Stimulated activated naive CD4-positive, alpha-beta T cell treated with Interleukin-2 at 50 U/mL for 16 hours (primary cell): ENCODE measurements around the gene BBS1.
"Not testable (repeated sequence)": the region's sequence is repeated elsewhere in the genome, so short reads cannot be mapped to it uniquely, and the experiment has no call there.

Source experiments
- DNase-seq: peaks from one replicate; lab custom pipeline; 2025; lab: John Stamatoyannopoulos, UW

The BBS1 gene

DNA sequence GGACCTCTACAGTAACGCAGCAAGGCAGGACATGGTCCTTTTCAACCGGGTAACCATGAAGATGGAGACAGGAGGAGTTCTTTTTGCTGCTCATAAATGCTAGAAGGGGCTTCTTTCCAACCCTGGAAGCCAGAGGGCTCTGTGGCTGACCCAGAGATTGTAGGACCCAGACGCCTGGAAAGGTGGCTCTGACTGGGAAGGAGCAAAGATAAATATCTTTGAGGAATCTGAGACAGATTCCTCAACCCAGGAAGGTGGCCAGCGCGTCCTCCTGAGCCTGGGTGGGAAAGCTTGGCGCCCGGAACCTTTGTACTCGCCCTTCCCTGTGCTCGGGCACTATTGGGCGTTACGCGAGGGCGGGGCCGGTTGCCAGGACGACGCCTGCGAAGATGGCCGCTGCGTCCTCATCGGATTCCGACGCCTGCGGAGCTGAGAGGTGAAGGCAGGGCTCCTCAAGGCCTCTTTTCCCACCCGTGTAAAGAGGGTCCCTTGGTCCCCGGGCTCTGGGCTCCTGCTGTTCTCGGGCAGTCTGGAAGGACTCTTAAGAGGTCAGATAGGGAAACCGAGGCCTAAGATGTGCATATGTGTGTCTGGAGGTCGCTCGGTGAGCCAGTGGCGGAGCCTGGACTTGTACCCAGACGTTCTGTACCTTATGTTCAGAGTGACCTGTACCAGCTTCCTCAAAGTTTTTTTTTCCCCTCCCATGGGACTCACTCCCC, at the start of gene BBS1:
TSS of gene BBS1 (plus strand) at position 365 of the 719 bp plus-strand sequence. CDS start at position 390, 25 bp downstream.
- peak; percentile 78 for DNase-seq

DNA sequence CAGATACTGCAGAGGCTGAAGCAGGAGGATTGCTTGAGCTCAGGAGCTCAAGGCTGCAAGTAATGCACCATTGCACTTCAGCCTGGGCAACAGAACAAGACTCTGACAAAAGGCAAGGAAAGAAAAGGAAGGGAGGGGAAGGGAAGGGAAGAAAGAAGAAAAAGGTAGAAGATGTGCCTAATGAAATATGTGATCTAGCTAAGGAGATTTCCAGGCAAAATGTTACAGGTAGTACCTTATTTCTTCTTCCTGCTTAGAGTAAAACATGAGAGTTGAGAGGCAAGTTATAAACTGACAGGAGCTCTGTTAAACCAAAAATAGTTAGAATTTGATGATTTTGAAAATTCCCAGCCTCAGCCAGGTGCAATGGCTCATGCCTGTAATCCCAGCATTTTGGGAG, 48.4 kb upstream of the BBS1 start:
- DNase-seq: no peak

DNA sequence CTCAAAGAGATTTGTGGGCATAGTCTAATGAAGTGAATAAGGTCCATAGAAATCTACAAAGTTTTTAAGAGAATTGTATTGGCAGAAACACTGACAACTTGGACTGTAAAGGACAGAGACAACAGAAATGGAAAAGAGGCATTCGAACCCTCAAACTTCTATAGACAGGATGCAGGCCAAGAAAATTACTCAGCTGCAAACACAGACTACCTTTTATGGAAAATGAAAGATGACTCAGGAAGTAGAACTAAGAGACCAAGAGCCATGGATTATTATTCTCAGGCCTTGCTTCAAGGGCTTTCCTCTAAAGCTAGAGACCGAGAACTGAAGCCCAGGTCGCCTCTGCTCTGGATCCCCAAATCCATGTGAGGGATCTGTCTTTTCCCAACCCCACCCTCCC, 47.5 kb upstream of the BBS1 start:
- DNase-seq: no peak

DNA sequence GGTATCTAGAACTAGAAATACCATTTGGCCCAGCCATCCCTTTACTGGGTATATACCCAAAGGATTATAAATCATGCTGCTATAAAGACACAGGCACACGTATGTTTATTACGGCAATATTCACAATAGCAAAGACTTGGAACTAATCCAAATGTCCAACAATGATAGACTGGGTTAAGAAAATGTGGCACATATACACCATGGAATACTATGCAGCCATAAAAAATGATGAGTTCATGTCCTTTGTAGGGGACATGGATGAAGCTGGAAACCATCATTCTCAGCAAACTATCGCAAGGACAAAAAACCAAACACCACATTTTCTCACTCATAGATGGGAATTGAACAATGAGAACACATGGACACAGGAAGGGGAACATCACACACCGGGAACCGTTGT, 46.3 kb upstream of the BBS1 start:
- not testable (repeated sequence) for DNase-seq

DNA sequence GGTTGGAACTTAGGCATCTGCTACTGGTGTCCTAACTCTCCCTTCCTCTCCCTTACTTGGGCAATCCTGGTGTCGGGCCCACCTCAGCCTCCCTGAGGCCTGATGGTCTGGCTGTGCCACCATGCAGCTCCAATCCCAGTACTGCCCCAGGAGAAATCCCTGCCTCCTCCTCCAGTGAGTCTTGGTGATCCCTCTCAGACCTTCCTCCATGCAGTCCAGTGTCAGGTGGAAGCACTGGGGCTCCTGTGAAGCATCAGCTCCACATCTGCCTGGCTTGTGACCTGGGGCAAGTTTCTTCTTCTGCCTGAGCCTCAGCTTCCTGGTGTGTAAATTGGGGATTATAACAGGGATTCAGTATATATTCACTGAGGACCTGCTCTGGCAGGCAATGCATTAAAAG, 45.5 kb upstream of the BBS1 start:
- DNase-seq: no peak

DNA sequence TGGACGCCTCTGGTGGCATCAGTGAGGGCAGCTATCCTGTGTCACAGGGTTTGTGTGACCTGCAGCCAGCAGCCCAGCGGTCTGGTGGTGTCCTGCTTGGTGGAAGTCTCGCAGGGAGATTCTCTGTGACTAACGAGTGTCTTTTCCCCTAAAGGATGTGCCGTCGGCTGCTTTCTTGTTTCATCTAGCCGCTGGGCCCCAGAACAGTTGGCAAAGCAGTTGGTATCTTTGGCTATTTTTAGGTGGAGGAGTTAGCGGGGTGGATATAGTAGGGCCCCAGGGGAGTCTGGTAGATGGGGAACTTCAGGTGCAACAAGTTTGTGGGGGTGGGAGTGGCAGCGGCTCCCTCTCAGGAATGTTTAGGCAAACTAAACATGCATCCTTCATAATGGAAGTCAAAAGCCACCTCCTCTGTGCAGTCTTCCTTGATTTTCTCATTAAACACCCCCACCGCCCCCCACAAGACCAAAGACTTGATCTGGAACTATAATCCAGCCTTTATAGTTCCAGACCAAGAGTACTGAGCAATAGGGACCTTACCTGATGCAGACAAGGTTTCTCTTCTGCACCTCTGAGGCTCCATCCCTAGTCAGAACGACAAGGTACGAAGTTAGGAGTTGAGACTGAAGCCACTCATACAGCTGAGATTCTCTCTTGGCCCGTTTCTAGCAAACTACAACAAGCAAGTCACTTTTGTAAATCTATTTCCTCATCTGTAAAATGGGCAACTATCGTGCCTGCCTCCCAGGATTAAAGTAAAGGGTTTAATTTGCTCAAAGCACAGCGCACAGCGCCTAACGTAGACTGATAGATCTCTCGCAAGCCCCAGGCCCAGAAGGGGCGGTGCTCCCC, 44.8 kb upstream of the BBS1 start:
- no peak for DNase-seq

DNA sequence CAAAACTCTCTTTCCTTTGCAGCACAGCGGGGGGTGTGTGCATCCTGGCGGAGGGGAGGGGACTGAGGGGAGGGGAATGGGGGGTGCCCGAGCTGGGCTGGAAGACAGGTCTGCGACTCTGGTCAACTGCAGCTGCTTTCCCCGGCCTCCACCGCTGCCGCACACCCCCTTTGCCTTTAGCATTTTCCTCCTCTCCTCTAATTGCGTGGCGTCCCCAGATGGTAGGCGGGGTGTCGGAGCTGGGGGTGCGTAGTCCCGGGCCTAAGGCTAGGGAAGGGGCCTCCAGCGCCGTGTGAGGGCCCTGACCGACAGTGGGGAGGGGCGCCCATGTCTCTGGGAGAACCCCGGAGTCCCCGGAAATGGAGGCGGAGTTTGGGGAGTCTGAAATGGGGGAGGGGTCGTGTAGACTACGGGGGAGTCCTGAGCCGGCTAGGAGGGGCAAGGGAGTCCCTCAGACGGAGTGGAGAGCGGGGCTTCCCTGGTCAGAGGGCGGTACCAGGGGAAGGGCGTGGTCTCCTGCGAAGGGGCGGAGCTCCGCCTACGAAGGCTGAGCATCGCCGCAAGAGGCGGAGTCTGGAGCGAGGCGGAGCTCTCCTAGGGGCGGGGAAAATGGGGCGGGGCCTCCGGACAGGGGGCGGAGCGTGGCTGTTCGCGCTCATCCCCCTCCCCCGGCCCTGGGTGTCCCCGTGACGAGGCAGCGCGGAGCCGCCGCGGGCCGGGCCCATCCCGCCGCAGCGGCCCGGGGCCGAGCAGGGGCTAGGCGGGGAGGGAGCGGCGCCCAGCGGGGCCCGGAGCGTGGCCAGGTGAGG, 44.0 kb upstream of the BBS1 start, which contains the start of gene PELI3:
TSS of gene PELI3 (plus strand) at position 681 of the 809 bp plus-strand sequence. CDS start 1,224 bp downstream, outside the sequence.
- DNase-seq: peak; percentile 89

DNA sequence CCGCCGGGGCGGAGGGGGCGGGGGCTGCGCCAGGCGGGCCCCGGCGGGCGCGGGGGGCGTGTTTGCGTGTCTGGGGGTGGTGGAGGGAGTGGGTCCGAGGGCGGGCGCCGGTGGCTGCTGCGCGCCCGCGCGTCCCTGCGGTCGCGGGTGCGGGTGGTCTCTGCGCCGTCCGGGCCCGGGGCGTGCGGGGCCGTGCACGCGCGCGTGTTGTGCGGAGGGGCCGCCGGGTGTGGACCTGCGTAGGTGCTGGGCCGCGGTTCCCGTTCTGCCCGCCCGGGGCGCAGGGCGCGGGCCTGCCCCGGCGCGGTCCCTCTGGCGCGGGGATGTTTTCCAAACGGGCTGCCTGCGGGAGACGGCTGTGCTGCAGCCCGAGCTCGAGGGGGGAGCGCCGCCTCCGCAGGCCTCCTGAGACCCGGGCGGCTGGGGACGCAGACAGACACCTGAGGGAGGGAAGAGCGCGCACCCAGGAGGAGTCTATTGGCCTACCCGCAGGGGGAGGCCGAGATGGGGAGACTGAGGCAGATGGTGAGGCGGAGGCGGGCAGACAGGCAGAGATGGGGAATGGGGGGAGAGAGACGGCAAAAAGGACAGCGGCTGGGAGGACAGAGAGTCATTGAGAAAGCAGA, 43.3 kb upstream of the BBS1 start:
- DNase-seq: peak; percentile 64

DNA sequence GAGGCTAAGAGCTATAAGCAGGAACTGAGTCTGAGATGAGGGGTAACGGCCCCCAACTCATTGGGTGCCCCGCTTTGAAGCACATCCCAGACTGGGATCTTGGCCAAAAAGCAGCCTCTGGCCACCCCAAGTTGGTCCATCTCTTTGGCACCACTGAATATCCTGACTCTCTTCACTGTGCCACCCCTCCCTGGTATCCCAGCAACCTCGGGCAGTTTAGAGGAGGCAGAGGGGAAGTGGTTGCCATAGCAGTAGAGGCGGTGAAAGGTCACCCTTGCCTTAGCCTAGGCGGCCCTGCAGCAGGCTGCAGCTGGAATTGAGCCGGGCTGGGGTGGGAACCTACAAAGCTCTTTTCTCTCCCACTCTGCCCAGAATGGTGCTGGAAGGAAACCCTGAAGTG, 42.7 kb upstream of the BBS1 start:
- DNase-seq: no peak

DNA sequence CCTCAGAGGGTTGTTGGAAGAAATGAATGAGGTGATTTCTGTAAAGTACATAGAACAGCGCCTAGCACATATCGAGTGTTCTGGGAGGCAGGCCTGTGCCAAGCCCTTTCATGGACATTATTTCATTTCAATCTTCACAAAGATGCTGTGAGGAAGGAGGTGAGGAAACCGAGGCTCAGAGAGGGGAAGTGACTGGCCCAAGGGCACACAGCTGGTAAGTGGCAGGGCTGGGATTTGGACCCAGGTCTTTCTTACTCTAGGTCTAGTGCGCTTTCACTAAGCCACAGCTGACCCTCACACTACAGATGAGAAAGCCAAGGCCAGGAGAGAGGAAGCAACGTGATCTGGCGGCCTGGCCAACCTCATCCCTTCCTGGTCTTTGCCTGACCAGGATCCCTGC, 41.7 kb upstream of the BBS1 start:
- no peak for DNase-seq

DNA sequence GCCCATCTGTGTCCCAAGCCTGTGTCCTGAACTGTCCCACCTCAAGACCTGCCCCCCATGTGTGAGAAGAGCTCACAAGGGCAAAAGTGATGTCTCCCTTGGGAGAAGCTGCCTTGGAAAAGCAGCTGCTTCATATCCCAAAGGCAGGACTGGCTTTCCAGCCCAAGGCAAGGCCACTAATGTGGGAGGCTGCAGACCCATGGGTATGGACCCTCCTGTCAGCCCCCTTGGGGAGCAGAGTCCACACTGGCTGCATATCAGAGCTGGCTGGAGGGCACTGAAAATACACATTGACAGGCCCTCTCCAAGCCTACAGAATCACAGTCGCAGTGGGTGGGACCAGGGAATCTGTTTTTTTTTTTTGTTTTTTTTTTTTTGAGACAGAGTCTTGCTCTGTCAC, 41.0 kb upstream of the BBS1 start:
- no peak for DNase-seq

DNA sequence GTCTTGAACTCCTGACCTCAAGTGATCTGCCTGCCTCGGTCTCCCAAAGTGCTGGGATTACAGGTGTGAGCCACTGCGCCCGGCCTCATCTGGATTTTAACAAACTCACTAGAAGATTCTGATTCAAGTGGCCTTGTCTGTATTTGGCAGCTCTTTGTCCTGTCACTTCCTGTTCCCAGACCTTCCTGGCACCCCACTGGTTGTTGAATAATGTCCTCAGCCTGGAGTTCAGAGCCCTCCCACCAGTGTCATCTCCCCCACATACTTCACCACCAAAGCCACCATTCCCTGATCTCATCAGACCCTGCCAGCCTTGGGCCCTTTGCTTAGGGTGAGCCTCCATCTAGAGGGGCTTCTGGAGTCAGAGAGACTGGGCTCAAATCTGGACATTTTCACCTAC, 40.4 kb upstream of the BBS1 start:
- no peak for DNase-seq

DNA sequence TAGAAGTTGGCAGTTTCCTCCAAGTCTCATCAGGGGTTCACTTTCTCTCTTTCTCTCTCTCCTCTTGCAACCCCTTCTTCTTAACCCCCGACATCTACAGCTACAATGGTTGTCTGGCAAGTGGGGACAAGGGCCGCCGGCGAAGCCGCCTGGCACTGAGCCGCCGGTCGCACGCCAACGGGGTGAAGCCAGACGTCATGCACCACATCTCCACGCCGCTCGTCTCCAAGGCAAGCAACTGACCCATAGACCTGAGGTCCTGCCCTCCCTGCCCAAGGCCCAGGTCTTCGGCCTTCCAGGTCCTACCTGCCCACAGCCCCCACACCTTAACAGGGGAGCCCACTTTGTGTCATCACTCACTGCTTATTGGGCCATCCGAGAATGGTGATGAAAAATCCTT, 39.3 kb upstream of the BBS1 start:
- DNase-seq: no peak

DNA sequence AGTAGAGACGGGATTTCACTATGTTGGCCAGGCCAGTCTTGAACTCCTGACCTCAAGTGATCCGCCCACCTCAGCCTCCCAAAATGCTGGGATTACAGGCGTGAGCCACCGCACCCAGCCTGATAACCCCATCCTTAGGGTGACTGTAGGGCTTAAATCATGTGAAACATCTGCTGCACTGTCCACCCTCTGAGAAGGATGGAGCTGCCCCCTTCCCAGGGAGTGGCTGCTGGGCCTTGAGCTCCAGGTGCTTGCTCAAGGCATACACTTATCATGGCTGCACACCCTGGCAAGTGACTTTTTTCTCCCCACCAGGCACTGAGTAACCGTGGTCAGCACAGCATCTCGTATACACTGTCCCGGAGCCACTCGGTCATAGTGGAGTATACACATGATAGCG, 38.4 kb upstream of the BBS1 start:
- DNase-seq: no peak

DNA sequence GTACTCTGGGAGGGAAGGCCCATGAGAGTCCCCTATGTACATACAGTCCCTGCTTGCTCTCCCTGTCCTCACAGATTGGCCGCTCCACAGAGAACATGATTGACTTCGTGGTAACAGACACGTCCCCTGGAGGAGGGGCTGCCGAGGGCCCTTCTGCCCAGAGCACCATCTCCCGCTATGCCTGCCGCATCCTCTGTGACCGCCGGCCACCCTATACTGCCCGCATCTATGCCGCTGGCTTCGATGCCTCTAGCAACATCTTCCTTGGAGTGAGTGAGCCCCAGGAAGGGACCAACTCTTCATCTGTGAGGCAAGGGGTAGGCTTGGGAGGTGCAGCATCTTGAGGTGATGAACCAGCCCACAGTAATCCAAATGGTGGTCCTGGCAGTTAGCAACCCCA, 37.3 kb upstream of the BBS1 start:
- no peak for DNase-seq

DNA sequence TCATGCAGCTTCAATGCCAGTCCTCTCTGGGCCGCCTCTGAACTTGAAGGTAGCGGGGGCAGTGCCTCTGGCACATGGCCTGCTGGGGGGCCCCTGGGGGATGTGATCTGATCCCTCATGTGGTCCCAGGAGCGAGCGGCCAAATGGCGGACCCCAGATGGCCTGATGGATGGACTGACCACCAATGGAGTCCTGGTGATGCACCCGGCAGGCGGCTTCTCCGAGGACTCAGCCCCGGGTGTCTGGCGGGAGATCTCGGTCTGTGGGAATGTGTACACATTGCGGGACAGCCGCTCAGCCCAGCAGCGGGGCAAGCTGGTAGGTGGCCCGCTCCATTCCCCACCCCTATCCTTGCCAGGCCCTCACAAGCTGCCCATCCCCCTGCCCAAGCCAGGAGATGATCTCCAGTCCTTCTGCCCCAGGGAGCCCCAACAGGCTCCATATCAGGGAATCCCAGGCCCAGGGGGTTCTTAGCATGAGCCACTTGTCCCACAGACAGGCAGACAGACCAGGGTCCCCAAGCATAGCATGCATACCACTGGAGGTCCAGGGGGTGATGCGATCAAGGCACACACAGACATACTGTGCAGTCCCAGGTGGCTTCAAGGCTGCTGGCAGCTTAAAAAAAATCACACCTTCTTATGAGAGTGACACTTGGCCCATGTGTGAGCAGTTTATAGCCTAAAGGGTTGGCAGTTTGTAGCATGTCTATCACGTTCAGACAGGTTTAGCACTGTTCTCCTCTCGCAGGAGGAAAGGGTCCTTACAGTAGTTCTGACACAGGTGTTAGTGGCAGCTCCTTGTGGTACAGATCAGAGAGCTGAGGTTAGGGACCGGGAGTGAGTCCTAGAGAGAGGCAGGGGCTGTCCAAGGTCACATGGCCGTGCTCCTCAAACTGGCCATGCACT, 36.6 kb upstream of the BBS1 start:
- no peak for DNase-seq

DNA sequence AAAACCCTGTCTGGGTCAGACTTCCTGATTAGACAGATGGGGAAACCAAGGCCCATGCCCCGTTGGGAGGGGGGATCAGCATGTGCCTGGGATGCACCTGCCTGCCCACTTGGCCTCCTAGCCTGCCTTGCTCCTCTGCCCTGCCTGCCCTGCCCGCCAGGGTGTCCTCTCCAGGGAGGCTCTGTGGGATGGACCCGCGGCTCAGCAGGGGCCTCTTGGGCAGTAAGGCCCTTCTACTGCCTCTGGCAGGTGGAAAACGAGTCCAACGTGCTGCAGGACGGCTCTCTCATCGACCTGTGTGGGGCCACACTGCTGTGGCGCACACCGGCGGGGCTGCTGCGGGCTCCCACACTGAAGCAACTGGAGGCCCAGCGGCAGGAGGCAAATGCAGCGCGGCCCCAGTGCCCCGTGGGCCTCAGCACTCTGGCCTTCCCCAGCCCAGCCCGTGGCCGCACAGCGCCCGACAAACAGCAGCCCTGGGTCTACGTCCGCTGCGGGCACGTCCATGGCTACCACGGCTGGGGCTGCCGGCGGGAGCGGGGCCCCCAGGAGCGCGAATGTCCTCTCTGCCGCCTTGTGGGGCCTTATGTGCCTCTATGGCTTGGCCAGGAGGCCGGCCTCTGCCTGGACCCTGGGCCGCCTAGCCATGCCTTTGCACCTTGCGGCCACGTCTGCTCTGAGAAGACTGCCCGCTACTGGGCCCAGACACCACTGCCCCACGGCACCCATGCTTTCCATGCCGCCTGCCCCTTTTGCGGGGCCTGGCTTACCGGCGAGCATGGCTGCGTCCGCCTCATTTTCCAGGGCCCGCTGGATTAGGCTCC, 34.9 kb upstream of the BBS1 start:
- DNase-seq: no peak

DNA sequence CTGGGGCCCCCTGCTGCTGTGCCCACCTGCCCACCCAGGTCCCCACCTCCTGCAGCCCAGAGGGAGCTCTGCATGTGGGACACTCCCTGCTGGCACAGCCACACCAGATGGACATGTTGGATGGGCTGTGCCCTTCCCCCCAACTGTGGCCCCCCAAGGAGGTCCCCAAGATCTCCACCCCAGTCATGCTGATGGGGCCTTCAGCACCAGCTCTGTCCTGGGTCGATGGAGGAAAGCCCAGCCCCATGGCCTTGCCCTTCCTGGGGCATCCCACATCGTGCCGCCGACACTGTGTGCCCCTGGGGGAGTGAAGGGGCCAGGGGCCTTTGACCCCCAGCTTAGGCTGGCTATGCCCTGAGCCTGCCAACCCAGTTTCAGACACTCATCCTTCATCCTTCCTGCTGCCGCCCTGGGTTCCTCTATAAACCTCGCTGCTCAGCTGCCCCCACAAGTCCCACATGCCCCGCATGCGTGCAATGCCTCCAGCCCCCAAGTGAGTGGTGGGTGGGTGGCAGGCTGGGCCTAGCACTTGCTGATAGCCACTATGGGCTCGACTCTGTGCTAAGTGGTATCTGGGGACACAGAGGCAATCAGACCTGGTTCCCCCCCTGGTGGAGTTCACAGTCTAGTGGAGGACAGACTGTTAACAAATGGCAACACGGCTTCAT, 34.1 kb upstream of the BBS1 start:
- no peak for DNase-seq

DNA sequence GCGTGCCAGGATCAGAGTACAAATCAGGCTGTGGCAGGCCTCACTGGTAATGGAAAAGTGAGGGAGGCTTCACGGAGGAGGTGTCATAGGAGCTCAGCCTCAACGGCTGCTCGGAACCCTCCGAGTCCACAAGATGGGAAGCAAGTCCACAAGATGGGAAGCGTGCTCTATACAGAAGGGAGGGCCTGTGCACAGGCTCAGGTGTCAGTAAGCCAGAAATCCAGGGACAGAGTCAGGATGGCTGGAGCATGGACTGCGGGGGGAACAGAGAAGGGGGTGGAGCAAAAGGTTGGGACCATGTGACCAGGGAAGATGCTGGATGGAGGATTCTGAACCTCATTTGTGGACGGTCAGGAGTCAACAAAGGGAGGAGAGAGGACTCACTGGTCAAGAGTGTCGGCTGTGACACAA, 33.6 kb upstream of the BBS1 start:
- no peak for DNase-seq
